Suppressor macrophage treated with lipopolysaccharide for 1 hour (primary cell): ENCODE measurements around the gene SEC14L2.
"Not testable (repeated sequence)": the region's sequence is repeated elsewhere in the genome, so short reads cannot be mapped to it uniquely, and the experiment has no call there.

Source experiments
- DNase-seq, 3 donors: peaks; one replicate each; pipeline ENCODE4 v3.0.0-alpha.2; 2020 to 2022

The SEC14L2 gene

DNA sequence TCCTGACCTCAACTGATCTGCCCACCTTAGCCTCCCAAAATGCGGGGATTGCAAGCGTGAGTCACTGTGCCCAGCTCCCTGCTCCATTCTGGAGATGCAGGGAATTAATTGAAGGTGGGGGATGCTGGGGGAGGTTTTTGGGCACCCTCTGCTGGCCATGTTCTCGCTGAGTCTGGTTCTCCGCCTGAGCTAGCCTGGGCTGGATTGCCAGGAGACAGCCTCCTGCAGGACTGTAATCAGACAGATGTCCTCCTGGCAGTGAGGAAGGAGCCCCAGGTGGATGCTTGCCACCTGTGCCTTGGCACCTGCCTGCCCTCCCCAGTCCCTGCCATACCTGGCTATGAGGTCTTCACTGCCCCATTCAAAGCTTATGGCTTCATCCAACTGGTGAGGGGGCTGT is 34.1 kb downstream of the SEC14L2 start:
- no peak for DNase-seq

- DNase-seq = no peak
Observed at GRCh38 chr22:30432096-30432495, 35.3 kb downstream of the SEC14L2 start.

DNA sequence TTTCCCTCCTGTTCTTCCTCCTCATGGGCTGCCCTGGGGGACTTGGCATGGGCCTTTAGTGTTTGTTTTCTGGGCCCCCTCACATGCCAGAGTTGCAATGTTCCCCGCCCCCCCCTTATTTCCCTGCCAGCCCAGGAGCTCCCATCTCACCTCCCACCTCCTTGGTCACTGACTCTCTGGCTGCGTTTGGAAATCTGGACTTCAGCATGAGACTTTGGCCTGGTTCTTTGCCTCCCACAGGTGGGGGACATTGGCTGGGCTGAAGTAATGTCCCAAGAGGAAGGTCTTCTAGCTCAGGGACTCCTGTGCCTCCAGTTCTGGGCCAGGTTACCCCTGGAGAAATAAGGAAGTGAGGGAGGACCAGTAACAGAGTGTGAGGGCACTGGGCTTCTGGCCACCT is 35.7 kb downstream of the SEC14L2 start:
- no peak for DNase-seq

DNA sequence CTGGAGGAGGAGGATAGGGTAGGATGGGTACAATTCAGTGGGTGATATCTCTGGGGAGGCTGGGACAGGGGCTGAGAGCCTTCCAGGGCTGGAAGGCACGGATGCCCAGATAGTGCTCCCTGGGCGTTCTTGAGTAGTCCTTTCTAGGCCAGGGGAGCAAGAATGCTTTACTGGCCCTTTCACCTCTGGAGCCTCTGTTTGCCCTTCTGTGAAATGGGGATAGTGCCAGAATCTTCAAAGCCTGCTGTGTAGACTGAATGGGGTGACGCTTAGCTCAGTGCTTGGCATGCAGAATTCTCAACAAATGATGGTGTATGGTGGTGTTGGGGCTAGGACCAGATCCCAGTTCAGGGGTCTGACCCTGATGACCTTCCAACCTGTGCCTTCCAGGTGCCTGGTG is 36.4 kb downstream of the SEC14L2 start:
- no peak for DNase-seq

DNA sequence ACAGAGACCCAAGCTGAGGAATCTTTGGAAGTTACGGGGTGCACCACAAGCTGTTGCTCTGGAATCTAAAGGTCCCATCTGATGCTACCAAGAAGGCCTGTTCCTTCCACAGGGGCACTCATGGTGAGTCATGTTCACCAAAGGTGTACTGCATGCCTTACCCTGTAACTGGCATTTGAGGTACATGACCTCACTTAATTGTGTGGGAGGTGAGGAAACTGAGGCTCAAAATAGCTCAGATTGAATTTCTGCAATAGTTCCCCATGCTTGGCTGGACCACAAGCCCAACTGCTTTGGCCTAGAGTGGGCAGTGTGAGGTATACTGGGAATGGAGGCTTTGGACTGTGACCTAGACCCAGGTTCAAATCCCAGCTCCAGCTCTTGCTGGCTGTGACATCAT is 37.0 kb downstream of the SEC14L2 start:
- DNase-seq = no peak

- DNase-seq = no peak
Observed at GRCh38 chr22:30434843-30435242, 38.0 kb downstream of the SEC14L2 start.

DNA sequence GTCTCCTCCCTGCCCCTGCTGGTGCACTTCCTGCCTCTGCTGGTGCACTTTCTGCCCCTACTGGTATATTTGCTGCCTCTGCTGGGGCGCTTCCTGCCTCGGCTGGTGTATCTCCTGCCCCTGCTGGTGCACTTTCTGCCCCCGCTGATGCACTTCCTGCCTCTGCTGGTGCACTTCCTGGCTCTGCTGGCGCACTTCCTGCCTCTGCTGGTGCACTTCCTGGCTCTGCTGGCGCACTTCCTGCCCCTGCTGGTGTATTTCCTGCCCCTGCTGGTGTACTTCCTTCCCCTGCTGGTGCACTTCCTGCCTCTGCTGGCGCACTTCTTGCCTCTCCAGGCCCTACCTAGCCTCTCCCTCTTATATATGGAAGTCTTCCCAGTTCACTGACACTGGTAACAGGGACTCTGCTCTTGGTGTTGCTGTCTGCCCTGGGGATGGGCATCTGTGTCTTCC is 38.9 kb downstream of the SEC14L2 start:
- DNase-seq = no peak

DNA sequence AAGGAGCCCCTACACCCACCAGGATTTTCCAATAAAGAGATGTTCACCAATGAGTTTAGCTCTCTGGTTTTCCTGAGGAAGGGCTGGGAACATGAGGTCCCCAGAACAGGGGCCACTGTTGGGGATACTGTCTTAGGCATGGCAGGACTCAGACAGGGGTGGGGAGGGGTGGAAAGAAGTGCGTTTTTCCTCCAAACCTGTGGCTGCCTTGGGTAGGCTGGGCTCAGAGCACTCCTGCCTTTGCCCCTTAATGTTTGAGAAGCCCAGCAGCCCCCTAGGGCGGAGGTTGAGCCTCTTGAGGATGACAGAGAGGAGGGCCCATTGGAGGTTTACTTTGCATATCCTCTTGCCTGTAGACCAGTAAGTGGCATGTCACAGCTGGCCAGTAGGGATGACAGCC is 39.4 kb downstream of the SEC14L2 start:
- DNase-seq = no peak

DNA sequence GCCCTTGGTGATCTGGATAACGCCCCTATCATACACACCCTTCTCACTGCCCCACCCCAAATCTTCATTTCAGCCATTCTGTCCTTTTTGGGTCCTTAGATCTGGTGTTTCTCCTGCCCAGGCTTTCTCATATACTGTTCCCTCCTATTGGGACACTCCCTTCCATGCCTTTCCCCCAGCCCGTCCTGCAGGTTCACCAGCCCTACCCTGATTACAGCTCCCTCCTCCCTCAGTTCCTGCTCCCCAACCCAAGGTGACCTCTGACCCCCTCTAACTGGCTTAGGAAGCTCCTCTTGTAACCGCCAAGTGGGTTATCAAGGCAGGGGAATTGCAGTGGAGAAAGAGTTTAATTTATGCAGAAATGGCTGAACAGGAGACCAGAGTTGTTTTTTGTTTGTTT is 41.7 kb downstream of the SEC14L2 start:
- no peak for DNase-seq

DNA sequence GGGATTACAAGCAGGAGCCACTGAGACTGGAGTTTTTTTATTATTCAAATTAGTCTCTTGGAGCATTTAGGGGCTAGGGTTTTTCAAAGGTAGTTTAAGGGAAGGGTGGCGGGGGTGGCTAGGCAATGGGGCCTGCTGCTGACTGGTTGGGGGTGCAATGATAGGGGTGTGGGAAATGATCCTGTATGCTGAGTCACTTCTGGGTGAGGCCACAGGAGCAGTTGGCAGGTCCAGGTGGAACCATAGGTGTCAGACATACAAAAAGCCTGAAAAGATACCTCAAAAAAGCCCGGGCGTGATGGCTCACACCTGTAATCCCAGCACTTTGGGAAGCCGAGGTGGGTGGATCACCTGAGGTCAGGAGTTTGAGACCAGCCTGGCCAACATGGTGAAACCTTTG is 42.4 kb downstream of the SEC14L2 start:
- DNase-seq = no peak

- no peak for DNase-seq
Observed at GRCh38 chr22:30439836-30440235, 43.0 kb downstream of the SEC14L2 start.

GRCh38 chr22:30441088-30441487 is 44.3 kb downstream of the SEC14L2 start:
- DNase-seq = no peak

DNA sequence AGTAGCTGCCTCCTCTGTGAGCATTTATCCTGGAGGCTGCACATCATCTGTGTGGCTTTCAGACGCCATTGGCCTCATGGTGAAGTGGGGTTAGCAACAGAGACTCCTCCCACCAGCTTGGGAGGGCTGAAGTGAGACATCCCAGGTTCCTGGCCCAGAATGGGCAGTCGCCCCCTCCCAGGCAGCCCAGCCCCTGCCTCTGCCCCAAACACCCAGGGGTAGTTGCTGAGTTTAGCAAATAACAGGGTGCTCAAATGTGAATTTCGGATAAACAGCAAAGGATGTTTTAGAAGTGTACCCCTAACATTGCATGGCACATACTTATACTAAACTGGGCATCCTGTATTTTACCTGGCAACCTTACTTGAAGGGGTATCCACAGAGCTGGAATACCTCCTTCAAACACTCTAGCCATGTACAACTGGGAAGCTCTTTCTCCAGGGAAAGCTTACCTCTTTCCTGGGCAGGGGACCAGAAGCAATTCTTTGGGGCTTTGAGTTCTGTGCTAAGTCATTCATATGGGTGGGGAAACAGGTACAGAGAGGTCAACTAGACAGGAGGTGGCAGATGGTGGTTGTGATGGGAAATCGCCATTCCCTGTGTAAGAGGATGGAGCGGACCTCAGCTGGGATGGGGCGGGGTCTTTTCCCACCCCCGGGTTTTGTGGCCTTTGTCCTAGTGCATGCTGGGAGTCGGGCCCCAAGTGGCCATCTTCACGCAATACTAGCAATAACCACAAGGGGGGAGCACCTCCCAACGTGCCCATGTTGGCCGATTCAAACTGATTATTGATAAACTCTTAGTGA is 48.0 kb downstream of the SEC14L2 start:
- DNase-seq = peak; percentile 71 to 79 (median 77)

- peak; percentile 20 to 33 (median 22) for DNase-seq
Observed at GRCh38 chr22:30445438-30446145, 48.8 kb downstream of the SEC14L2 start.

DNA sequence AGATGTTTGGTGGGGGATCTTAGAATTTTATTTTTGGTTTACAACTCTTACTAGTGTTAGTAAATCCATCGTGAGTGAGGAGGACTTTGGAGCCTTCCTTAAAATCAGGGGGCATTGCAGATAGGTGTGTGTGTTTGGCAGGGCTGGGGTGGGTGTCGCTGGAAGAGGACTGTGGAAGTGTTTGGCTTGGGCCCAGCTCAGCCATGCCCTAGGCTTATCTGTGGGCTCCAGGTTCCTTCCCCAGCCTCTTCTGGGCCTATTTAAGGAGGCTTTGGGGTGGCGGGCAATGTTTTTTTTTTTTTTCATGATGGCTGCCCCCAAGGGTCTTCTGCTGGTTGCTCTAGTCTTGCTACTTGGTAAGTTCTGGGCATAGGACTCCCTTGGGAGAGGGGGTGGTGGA is 50.8 kb downstream of the SEC14L2 start:
- no peak for DNase-seq

GRCh38 chr22:30451488-30451887 is 54.7 kb downstream of the SEC14L2 start:
- not testable (repeated sequence) for DNase-seq

- DNase-seq = no peak
Observed at GRCh38 chr22:30452861-30453260, 56.0 kb downstream of the SEC14L2 start.

DNA sequence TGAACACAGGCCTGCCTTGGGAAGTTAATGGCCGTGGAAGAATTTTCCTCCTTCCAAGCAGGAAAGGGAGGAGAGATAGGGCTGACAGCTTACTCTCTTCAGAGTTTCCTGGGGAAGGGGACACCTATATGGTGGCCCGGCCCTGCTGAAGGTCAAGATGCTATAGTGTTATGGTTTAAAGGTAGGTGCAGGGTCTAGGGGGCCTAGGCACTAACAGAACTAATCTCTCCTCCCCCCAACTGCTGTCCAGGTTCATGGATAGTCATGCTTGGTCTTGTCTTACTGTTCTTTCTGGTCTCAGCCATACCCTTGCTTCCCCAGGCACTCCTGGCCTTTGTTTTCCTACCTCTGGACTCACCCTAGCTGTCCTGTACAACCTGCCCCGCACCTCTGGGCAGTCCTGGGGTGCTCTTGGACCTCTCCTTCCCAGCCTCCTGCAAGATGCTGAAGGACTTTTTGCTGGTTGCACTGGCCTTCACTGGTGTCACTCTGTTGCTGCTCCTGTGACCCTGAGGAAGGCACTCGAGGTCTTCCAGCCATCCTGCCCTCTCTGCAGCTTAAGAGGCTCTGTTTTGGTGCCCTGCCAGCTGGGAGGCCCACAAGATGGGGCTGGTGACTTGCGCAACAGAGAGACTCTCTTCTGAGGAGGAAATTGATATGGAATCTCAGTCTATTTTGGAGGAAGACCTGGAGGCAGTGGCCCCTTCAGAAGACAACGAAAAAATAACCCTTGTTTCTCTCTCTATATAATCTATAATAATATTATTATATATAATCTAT is 57.1 kb downstream of the SEC14L2 start:
- peak in 2 of 3 donors; percentile 19 to 36 for DNase-seq

GRCh38 chr22:30455075-30455840 is 58.4 kb downstream of the SEC14L2 start:
- DNase-seq = no peak

DNA sequence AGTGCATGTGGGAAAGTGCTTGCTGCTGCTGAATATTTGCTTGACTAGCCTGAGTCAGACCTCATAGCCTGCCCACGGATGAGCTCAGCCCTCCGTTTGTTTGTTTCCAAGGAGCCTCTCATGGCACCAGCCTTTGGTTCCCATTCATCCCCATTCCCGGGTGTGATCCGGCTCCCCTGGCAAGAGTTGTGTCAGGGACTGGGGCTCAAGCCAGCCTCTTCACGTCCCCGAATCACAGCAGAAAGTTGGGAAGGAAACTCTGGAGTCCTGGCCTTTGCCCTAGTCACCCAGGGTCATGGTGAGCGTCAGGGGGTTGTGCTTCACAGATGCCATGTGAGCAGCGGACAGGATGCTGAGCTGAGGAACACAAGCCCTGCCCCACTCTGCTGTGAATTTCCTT is 61.2 kb downstream of the SEC14L2 start:
- DNase-seq = peak; percentile 51 to 67 (median 60)

- DNase-seq = peak; percentile 80 to 85 (median 85)
Observed at GRCh38 chr22:30459181-30460052, 62.6 kb downstream of the SEC14L2 start.

- DNase-seq = no peak
Observed at GRCh38 chr22:30460147-30460546, 63.3 kb downstream of the SEC14L2 start.
